Measurements from ENCODE around the gene PTPN5. TPM values are rescaled to one million over a fixed set of nuclear protein-coding genes. Genes with fewer than 3 reads are reported as not detected.

PTPN5 gene
- total RNA-seq, 2 experiments from 2014 or later = not detected

- Mint-ChIP-seq H3K36me3 (ENCODE audit: low read depth) (no peaks in the 10 kb centered on the region), H3K4me3 (no peak overlapping the region), H3K4me1 (ENCODE audit: low read depth) (no peaks in the 10 kb centered on the region), H3K27ac (no peak overlapping the region), H3K27me3 (no peaks in the 10 kb centered on the region), H3K9me3 (no peaks in the 10 kb centered on the region)
- DNase-seq = no peak
- TF ChIP-seq CTCF (IDR thresholded peaks at IDR 0.05) = no peak
- ChIA-PET CTCF (interaction anchor here (1.0 to 2.4 kb wide), 3 partner anchors 15 to 197 kb away, joined by 3 to 15 read pairs (median 6); no protein-coding TSS in a partner anchor), POLR2A (interaction anchor here (1.0 kb wide), 1 partner anchor 10 kb away, joined by 3 read pairs; no protein-coding TSS in a partner anchor)
- intact Hi-C loops (cut with micrococcal nuclease) = no loop called here
- no peak for ATAC-seq
Observed at GRCh38 chr11:18737642-18738041, 54.0 kb downstream of the PTPN5 start.

- H3K4me3 Mint-ChIP-seq = no peak overlapping the region
- ATAC-seq (no peak), DNase-seq (no peak)
- H3K9me3 Mint-ChIP-seq = no peaks in the 10 kb centered on the region
- peaks cover 2% of the 10 kb centered on the region for H3K4me1 Mint-ChIP-seq (ENCODE audit: low read depth)
- POLR2A ChIA-PET = interaction anchor here (1.0 kb wide), 1 partner anchor 9 kb away, joined by 3 read pairs; no protein-coding TSS in a partner anchor
- no peaks in the 10 kb centered on the region for H3K27me3 Mint-ChIP-seq
- no peak for TF ChIP-seq CTCF (IDR thresholded peaks at IDR 0.05)
- H3K27ac Mint-ChIP-seq = no peak overlapping the region
- H3K36me3 Mint-ChIP-seq (ENCODE audit: low read depth) = no peaks in the 10 kb centered on the region
- intact Hi-C loops (cut with micrococcal nuclease) = no loop called here
- CTCF ChIA-PET = interaction anchor here (0.9 to 2.4 kb wide), 3 partner anchors 9 to 28 kb away, joined by 3 to 15 read pairs (median 6); no protein-coding TSS in a partner anchor
Observed at GRCh38 chr11:18736590-18737148, 54.9 kb downstream of the PTPN5 start.

- Mint-ChIP-seq H3K4me3 (no peak overlapping the region), H3K9me3 (no peaks in the 10 kb centered on the region), H3K4me1 (ENCODE audit: low read depth) (peaks cover 2% of the 10 kb centered on the region), H3K27ac (no peak overlapping the region), H3K36me3 (ENCODE audit: low read depth) (no peaks in the 10 kb centered on the region), H3K27me3 (no peaks in the 10 kb centered on the region)
- ChIA-PET CTCF (interaction anchor here (1.1 to 3.1 kb wide), 4 partner anchors 11 to 192 kb away, joined by 4 to 33 read pairs (median 13); no protein-coding TSS in a partner anchor), POLR2A (no interaction called here)
- DNase-seq (no peak), ATAC-seq (no peak)
- no peak for TF ChIP-seq CTCF (IDR thresholded peaks at IDR 0.05)
- intact Hi-C loops (cut with micrococcal nuclease) = loop anchor here (5.0 kb wide), 1 partner anchor 191 kb away; no protein-coding TSS in a partner anchor
Observed at GRCh38 chr11:18733202-18733601, 58.4 kb downstream of the PTPN5 start.

GRCh38 chr11:18731949-18732821 lies 59.4 kb downstream of the PTPN5 start:
- intact Hi-C loops (cut with micrococcal nuclease) = loop anchor here (5.0 kb wide), 1 partner anchor 190 kb away; no protein-coding TSS in a partner anchor
- CTCF ChIA-PET = interaction anchor here (0.7 to 3.1 kb wide), 38 partner anchors 8 to 488 kb away, joined by 3 to 33 read pairs (median 4); partner anchors contain the start of gene UEVLD
- H3K4me3 Mint-ChIP-seq = no peak overlapping the region
- peak; percentile 95 for TF ChIP-seq CTCF (IDR thresholded peaks at IDR 0.05)
- peak; percentile 84 for ATAC-seq
- DNase-seq = peak; percentile 82
- H3K9me3 Mint-ChIP-seq = no peaks in the 10 kb centered on the region
- POLR2A ChIA-PET = interaction anchor here (0.7 to 2.2 kb wide), 2 partner anchors 11 to 118 kb away, joined by 3 to 6 read pairs; no protein-coding TSS in a partner anchor
- H3K36me3 Mint-ChIP-seq (ENCODE audit: low read depth) = no peaks in the 10 kb centered on the region
- no peak overlapping the region for H3K27ac Mint-ChIP-seq
- peaks cover 5% of the 10 kb centered on the region for H3K4me1 Mint-ChIP-seq (ENCODE audit: low read depth)
- H3K27me3 Mint-ChIP-seq = no peaks in the 10 kb centered on the region

Data from activated CD8-positive, alpha-beta T cell treated with anti-CD3 and anti-CD28 coated beads for 36 hours (primary cell).